ENCODE data around the gene CTSZ. TPM values are rescaled to one million over a fixed set of nuclear protein-coding genes. Genes with fewer than 3 reads are reported as not detected.

CTSZ gene
- total and polyA plus RNA-seq, 2 of the 4 experiments (the other 2 are of a cell fraction), result 46.1 to 88.5 TPM

GRCh38 chr20:58984691-58985090 is 22.4 kb downstream of the CTSZ start:
- Histone ChIP-seq H3K14ac (replicated peaks; ENCODE audit: low read depth, low read length) (no peak overlapping the region), H4K8ac (ENCODE audit: low read depth in 2 of 2, low read length in 2 of 2) (no peak overlapping the region), H2BK120ac (ENCODE audit: low read depth, low read length) (no peak overlapping the region), H2AFZ (replicated peaks; ENCODE audit: low read length, poor library complexity) (no peak overlapping the region), H4K5ac (ENCODE audit: low read depth, low read length) (no peak overlapping the region), H3K4me3 (ENCODE audit: insufficient read depth, low read depth, low read length) (no peak overlapping the region), H3K4me1 (ENCODE audit: control insufficient read depth, insufficient read depth, low read length) (peaks cover 3% of the 10 kb centered on the region; the same call in 1 of the 2 replicates), H3K36me3 (ENCODE audit: control insufficient read depth, insufficient read depth, low read length) (peaks cover 27% of the 10 kb centered on the region), H3K18ac (ENCODE audit: low read depth, low read length) (no peak overlapping the region), H3K79me1 (ENCODE audit: low read depth in 1 of 2, low read length in 2 of 2) (peaks cover 29 to 64% of the 10 kb centered on the region in 2 experiments), H3K27ac (ENCODE audit: insufficient read depth, low read length) (no peak overlapping the region), H3K27me3 (ENCODE audit: control insufficient read depth, insufficient read depth, low read length) (no peaks in the 10 kb centered on the region), H3K4ac (ENCODE audit: low read depth, low read length) (no peak overlapping the region), H3K9me3 (ENCODE audit: control insufficient read depth, insufficient read depth, low read length) (no peaks in the 10 kb centered on the region), H2BK5ac (ENCODE audit: low read depth, low read length, poor library complexity, severe bottlenecking) (no peak overlapping the region), H3K56ac (ENCODE audit: extremely low read depth, insufficient read depth, low read length) (no peak overlapping the region), H2AK5ac (ENCODE audit: low read depth, low read length) (no peak overlapping the region), H3K4me2 (ENCODE audit: low read depth, low read length) (no peak overlapping the region), H2AK9ac (replicated peaks; ENCODE audit: low read depth, low read length, poor library complexity) (no peak overlapping the region), H4K91ac (ENCODE audit: insufficient read depth, low read depth, low read length) (no peak overlapping the region), H4K20me1 (ENCODE audit: insufficient read depth, low read length) (peaks cover 19% of the 10 kb centered on the region), H2BK20ac (ENCODE audit: low read depth, low read length) (no peak overlapping the region), H3K23ac (ENCODE audit: low read depth, low read length) (no peak overlapping the region), H3K9ac (ENCODE audit: low read depth, low read length) (no peak overlapping the region), H2BK15ac (ENCODE audit: low read depth, low read length) (no peak overlapping the region), H3K9me1 (ENCODE audit: insufficient read depth, low read length) (peaks cover 22% of the 10 kb centered on the region)
- TF ChIP-seq MAZ (IDR thresholded peaks at IDR 0.05; ENCODE audit: borderline replicate concordance, low read depth, low read length) (no peak), RFX5 (IDR thresholded peaks at IDR 0.05; ENCODE audit: low read depth, low read length) (no peak), MAFK (IDR thresholded peaks at IDR 0.05; ENCODE audit: low read depth, low read length) (no peak), FOS (IDR thresholded peaks at IDR 0.05; ENCODE audit: low read depth, low read length) (no peak), SMC3 (IDR thresholded peaks at IDR 0.05; ENCODE audit: low read depth, low read length) (no peak), MXI1 (IDR thresholded peaks at IDR 0.05; ENCODE audit: borderline replicate concordance, low read depth, low read length) (no peak), NFE2L2 (IDR thresholded peaks at IDR 0.05; ENCODE audit: low read depth, low read length) (no peak), CTCF (conservative IDR thresholded peaks at IDR 0.05; ENCODE audit: low read depth, low read length) (no peak), RCOR1 (IDR thresholded peaks at IDR 0.05; ENCODE audit: insufficient replicate concordance, low read length) (no peak), POLR2A (IDR thresholded peaks at IDR 0.05; ENCODE audit: low read depth, low read length) (no peak), BHLHE40 (IDR thresholded peaks at IDR 0.05; ENCODE audit: low read depth, low read length) (no peak), ELK1 (IDR thresholded peaks at IDR 0.05; ENCODE audit: borderline replicate concordance, low read depth, low read length) (no peak), CHD1 (IDR thresholded peaks at IDR 0.05; ENCODE audit: low read depth, low read length) (no peak), CEBPB (IDR thresholded peaks at IDR 0.05; ENCODE audit: low read depth, low read length) (no peak), USF2 (IDR thresholded peaks at IDR 0.05; ENCODE audit: low read depth, low read length) (no peak), RAD21 (IDR thresholded peaks at IDR 0.05; ENCODE audit: low read length) (no peak)
- in situ Hi-C loops (cut with MboI; ENCODE audit: low sequenced_read_pairs) (loop anchor here (5.0 kb wide), 1 partner anchor 77 kb away; no protein-coding TSS in a partner anchor), dilution Hi-C loops (cut with HindIII; ENCODE audit: low sequenced_read_pairs, unreplicated experiment) (no loop called here), intact Hi-C loops (cut with micrococcal nuclease) (loop anchor here (5.0 kb wide), 2 partner anchors 43 to 77 kb away; no protein-coding TSS in a partner anchor)
- CTCF ChIA-PET, result no interaction called here
- POLR2A ChIA-PET (ENCODE audit: unreplicated experiment), result no interaction called here
- BruUV-seq (replicated peaks), result no TSS peak
- 89% methylated on average over 1 of the region's 6 CpGs; no CpG with 5 or more reads in 1 of the 2 experiments for WGBS, 2 experiments (ENCODE audit: extremely low coverage in 2 of 2, insufficient read length in 1 of 2)
- no peak for ATAC-seq (ENCODE audit: low read depth)
- no peak for DNase-seq

Data from IMR-90 (cell line).